DMS153 treated with DMSO at 0.1 percent for 48 hours (cell line): Measurements from ENCODE around the gene FAM110D.
A peak's percentile ranks its signal among the peaks of the same experiment; 100 is the strongest.

Source experiments
- DNase-seq: peaks from one replicate; lab custom pipeline; 2025; ENCODE audit not compliant: unreplicated experiment; lab: John Stamatoyannopoulos, UW

The FAM110D gene

GRCh38 chr1:26158908-26159742 lies at the start of gene FAM110D:
Gene FAM110D (plus strand): TSS chr1:26159079. CDS start chr1:26161292, 2,213 bp downstream.
- DNase-seq: no peak

- no peak for DNase-seq
These were observed 49.4 kb upstream of the FAM110D start for GRCh38 chr1:26109229-26110164.

- peak; percentile 57 for DNase-seq
These were observed 47.9 kb upstream of the FAM110D start for GRCh38 chr1:26110731-26111529.

GRCh38 chr1:26111530-26112406 lies 47.1 kb upstream of the FAM110D start, which contains the start of gene PDIK1L:
Gene PDIK1L (plus strand): TSS chr1:26111824. CDS start chr1:26114309, 2,485 bp downstream.
- DNase-seq: peak; percentile 98

- peak; percentile 83 for DNase-seq
These were observed 46.5 kb upstream of the FAM110D start for GRCh38 chr1:26112407-26112775.

- no peak for DNase-seq
These were observed 44.5 kb upstream of the FAM110D start for GRCh38 chr1:26114165-26114927.

GRCh38 chr1:26119892-26120608 lies 38.8 kb upstream of the FAM110D start:
- DNase-seq: no peak

GRCh38 chr1:26121854-26122773 lies 36.8 kb upstream of the FAM110D start:
- no peak for DNase-seq

- DNase-seq: no peak
These were observed 35.6 kb upstream of the FAM110D start for GRCh38 chr1:26122988-26123973.

- DNase-seq: no peak
These were observed 34.2 kb upstream of the FAM110D start for GRCh38 chr1:26124418-26125331.

- no peak for DNase-seq
These were observed 33.5 kb upstream of the FAM110D start for GRCh38 chr1:26125382-26125781.

- no peak for DNase-seq
These were observed 32.9 kb upstream of the FAM110D start for GRCh38 chr1:26125946-26126320.

GRCh38 chr1:26126321-26127084 lies 32.4 kb upstream of the FAM110D start:
- peak; percentile 79 for DNase-seq
